Measurements from ENCODE around the gene TC2N.
"Not testable (repeated sequence)": the region's sequence is repeated elsewhere in the genome, so short reads cannot be mapped to it uniquely, and the experiment has no call there.

Gene TC2N

DNA sequence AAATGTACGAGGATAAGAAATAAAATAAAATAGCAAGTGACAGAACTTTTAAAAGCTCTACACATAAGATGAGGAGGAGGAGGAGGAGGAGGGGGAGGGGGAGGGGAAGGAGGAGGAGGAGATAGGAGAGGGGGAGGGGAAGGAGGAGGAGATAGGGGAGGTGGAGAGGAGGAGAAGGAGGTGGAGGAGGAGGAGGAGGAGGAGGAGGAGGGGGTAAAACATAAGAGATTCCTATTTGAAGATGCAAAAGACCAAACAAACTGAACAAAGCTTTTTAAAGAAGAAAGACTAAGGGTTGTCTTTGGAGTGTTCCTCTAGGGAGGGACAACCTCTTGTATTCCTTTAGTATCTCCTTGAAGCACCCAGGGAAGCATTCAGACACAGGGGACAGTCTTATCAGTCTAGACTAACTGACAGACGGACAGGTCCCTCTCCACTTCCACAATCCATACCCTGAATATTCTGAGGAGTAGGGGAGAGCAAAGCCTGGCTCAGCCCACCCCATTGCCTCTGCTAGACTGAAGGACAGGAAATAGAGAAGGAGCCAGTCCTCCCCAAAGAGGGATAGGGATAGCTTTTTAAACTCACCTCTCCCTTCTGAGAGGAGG, 12.9 kb downstream of the TC2N start:
- no peak for ATAC-seq (ENCODE audit: low read depth)
- TF ChIP-seq, protein P1, sequence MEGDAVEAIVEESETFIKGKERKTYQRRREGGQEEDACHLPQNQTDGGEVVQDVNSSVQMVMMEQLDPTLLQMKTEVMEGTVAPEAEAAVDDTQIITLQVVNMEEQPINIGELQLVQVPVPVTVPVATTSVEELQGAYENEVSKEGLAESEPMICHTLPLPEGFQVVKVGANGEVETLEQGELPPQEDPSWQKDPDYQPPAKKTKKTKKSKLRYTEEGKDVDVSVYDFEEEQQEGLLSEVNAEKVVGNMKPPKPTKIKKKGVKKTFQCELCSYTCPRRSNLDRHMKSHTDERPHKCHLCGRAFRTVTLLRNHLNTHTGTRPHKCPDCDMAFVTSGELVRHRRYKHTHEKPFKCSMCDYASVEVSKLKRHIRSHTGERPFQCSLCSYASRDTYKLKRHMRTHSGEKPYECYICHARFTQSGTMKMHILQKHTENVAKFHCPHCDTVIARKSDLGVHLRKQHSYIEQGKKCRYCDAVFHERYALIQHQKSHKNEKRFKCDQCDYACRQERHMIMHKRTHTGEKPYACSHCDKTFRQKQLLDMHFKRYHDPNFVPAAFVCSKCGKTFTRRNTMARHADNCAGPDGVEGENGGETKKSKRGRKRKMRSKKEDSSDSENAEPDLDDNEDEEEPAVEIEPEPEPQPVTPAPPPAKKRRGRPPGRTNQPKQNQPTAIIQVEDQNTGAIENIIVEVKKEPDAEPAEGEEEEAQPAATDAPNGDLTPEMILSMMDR (IDR thresholded peaks at IDR 0.05; ENCODE audit: poor library complexity, severe bottlenecking): no peak
- no peak overlapping the region for H3K27ac ChIP-seq (ENCODE audit: poor library complexity, severe bottlenecking)
- H3K27me3 ChIP-seq (ENCODE audit: insufficient read depth, poor library complexity, severe bottlenecking): no peaks in the 10 kb centered on the region
- H3K9me3 ChIP-seq (ENCODE audit: severe bottlenecking): no peaks in the 10 kb centered on the region
- H3K4me3 ChIP-seq (ENCODE audit: severe bottlenecking): no peak overlapping the region
- no peak for DNase-seq (ENCODE audit: low spot score)
- H3K36me3 ChIP-seq (ENCODE audit: low read depth): no peaks in the 10 kb centered on the region
- no peaks in the 10 kb centered on the region for H3K4me1 ChIP-seq (ENCODE audit: insufficient read depth, poor library complexity, severe bottlenecking)

DNA sequence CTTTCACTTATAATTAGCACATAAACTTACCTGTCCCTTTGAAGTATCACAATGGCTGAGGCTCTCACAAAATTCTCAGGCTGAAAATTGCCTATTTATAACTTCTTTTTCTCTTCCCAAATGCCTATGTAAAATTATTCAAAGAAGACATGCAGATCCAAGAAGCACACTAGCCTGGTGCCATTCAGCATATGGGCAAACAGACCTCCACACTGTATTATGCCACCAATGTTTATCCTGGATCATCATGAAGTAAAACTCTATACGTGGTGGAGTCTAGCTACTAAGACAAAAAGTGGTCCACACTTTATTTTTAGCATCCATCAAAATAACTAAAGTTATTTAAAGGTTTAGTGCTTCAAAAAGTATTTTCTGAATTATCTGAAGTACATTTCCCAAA, 15.8 kb downstream of the TC2N start:
- Histone ChIP-seq H3K27ac (ENCODE audit: poor library complexity, severe bottlenecking) (no peak overlapping the region), H3K4me1 (ENCODE audit: insufficient read depth, poor library complexity, severe bottlenecking) (no peaks in the 10 kb centered on the region), H3K36me3 (ENCODE audit: low read depth) (no peaks in the 10 kb centered on the region), H3K27me3 (ENCODE audit: insufficient read depth, poor library complexity, severe bottlenecking) (no peaks in the 10 kb centered on the region), H3K9me3 (ENCODE audit: severe bottlenecking) (no peaks in the 10 kb centered on the region), H3K4me3 (ENCODE audit: severe bottlenecking) (no peak overlapping the region)
- DNase-seq (ENCODE audit: low spot score) (no peak), ATAC-seq (ENCODE audit: low read depth) (no peak)
- TF ChIP-seq, protein P1 (IDR thresholded peaks at IDR 0.05; ENCODE audit: poor library complexity, severe bottlenecking): no peak

DNA sequence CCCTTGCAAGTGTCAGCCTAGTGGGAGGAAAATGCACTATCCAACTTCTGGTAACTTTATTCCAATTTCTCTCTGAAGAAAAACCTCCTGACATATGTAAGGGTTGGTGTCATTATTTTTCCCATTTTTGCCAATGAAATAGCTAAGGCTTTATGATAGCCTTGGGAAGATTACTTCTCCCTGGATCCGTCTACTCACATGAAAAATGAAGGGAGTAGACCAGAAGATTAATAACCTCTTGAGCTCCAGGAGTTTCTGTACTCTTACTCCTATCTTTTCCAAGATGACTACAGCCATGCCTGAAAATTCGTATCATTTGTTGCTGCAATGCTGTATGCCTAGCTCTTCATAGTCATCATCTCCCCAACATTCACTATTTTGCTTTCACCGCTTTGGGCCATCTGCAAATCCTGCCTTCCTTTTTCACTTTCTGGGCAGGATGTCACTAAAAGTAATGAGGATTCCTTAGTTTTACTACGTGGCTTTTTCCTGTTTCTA, 18.8 kb downstream of the TC2N start:
- H3K27ac ChIP-seq (ENCODE audit: poor library complexity, severe bottlenecking): no peak overlapping the region
- H3K9me3 ChIP-seq (ENCODE audit: severe bottlenecking): no peaks in the 10 kb centered on the region
- ATAC-seq (ENCODE audit: low read depth): no peak
- no peaks in the 10 kb centered on the region for H3K36me3 ChIP-seq (ENCODE audit: low read depth)
- DNase-seq (ENCODE audit: low spot score): no peak
- no peaks in the 10 kb centered on the region for H3K27me3 ChIP-seq (ENCODE audit: insufficient read depth, poor library complexity, severe bottlenecking)
- TF ChIP-seq, protein P1 (IDR thresholded peaks at IDR 0.05; ENCODE audit: poor library complexity, severe bottlenecking): no peak
- no peak overlapping the region for H3K4me3 ChIP-seq (ENCODE audit: severe bottlenecking)
- H3K4me1 ChIP-seq (ENCODE audit: insufficient read depth, poor library complexity, severe bottlenecking): no peaks in the 10 kb centered on the region

DNA sequence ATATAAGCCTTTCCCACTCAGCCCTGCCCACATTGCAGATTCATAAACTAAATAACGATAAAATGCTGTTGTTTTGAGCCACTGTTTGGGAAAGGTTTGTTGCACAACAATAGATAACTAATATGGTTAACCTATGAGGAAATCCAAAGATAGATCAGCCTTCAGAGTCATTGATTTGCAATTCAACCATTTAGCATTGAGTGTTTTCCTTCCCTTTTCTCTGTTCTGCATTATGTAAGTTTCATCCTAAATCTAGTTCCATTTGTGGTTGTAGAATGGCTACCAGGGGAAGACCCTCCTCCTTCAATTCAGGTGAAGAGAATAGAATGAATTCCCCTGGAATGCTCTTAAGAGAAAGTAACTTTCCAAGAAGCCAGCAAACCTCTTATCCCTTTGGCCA, 19.6 kb downstream of the TC2N start:
- Histone ChIP-seq H3K27me3 (ENCODE audit: insufficient read depth, poor library complexity, severe bottlenecking) (no peaks in the 10 kb centered on the region), H3K36me3 (ENCODE audit: low read depth) (no peaks in the 10 kb centered on the region), H3K9me3 (ENCODE audit: severe bottlenecking) (no peaks in the 10 kb centered on the region), H3K4me1 (ENCODE audit: insufficient read depth, poor library complexity, severe bottlenecking) (no peaks in the 10 kb centered on the region), H3K27ac (ENCODE audit: poor library complexity, severe bottlenecking) (no peak overlapping the region), H3K4me3 (ENCODE audit: severe bottlenecking) (no peak overlapping the region)
- TF ChIP-seq, protein P1 (IDR thresholded peaks at IDR 0.05; ENCODE audit: poor library complexity, severe bottlenecking): no peak
- DNase-seq (ENCODE audit: low spot score) (no peak), ATAC-seq (ENCODE audit: low read depth) (no peak)

DNA sequence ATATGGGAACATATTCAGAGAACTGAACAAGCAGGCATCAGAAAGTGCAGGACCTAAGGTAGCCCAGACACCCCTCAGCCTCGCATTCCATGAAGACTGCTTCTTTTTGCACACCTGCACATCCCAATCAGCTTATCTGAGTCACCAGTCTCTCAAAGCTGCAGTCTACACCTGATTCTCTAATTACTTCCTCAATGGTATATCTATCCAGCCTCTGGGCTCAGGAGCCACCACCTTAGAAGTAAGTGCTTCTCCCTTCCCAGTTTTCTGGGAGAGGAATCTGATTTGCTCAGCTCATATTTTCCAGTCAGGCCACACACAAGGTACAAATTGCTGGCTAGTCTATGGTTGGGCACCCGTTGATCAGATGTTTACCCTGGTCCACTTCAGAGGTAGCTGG, 21.7 kb downstream of the TC2N start:
- DNase-seq (ENCODE audit: low spot score) (no peak), ATAC-seq (ENCODE audit: low read depth) (peak; percentile 21; the same call in 1 of the 3 replicates)
- H3K27ac ChIP-seq (ENCODE audit: poor library complexity, severe bottlenecking): no peak overlapping the region
- no peaks in the 10 kb centered on the region for H3K27me3 ChIP-seq (ENCODE audit: insufficient read depth, poor library complexity, severe bottlenecking)
- TF ChIP-seq, protein P1 (IDR thresholded peaks at IDR 0.05; ENCODE audit: poor library complexity, severe bottlenecking): no peak
- no peaks in the 10 kb centered on the region for H3K4me1 ChIP-seq (ENCODE audit: insufficient read depth, poor library complexity, severe bottlenecking)
- H3K4me3 ChIP-seq (ENCODE audit: severe bottlenecking): no peak overlapping the region
- no peaks in the 10 kb centered on the region for H3K36me3 ChIP-seq (ENCODE audit: low read depth)
- no peaks in the 10 kb centered on the region for H3K9me3 ChIP-seq (ENCODE audit: severe bottlenecking)

DNA sequence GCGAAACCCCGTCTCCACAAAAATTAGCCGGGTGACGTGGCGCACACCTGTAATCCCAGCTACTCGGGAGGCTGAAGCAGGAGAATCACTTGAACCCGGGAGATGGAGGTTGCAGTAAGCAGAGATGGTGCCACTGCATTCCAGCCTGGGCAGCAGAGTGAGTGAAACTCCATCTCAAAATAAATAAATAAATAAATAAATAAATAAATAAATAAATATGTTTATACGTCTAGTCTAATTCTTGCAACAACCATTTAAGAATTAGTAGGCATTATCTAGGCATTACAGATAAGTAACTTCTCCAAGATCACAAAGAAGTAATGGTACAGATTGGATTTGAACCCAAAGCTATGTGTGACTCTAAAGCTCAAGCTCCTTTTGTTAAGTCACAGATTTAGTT, 22.3 kb downstream of the TC2N start:
- H3K27ac ChIP-seq (ENCODE audit: poor library complexity, severe bottlenecking); ATAC-seq (ENCODE audit: low read depth); H3K4me3 ChIP-seq (ENCODE audit: severe bottlenecking); DNase-seq (ENCODE audit: low spot score); H3K4me1 ChIP-seq (ENCODE audit: insufficient read depth, poor library complexity, severe bottlenecking); H3K9me3 ChIP-seq (ENCODE audit: severe bottlenecking); H3K27me3 ChIP-seq (ENCODE audit: insufficient read depth, poor library complexity, severe bottlenecking); H3K36me3 ChIP-seq (ENCODE audit: low read depth): not testable (repeated sequence)
